IPS DF 4.7 (cell line): ENCODE measurements around the gene ATP10B.

ENCODE experiments used
- DNase-seq: peaks from one replicate; pipeline ENCODE4 v3.0.0-alpha.2; 2013; ENCODE audit warnings: low spot score; ENCODE audit errors: extremely low read depth

The ATP10B gene

GRCh38 chr5:160516696-160517530 lies 335.1 kb downstream of the ATP10B start:
- DNase-seq: no peak

- no peak for DNase-seq
These were observed 337.1 kb downstream of the ATP10B start for GRCh38 chr5:160514866-160515265.

DNA sequence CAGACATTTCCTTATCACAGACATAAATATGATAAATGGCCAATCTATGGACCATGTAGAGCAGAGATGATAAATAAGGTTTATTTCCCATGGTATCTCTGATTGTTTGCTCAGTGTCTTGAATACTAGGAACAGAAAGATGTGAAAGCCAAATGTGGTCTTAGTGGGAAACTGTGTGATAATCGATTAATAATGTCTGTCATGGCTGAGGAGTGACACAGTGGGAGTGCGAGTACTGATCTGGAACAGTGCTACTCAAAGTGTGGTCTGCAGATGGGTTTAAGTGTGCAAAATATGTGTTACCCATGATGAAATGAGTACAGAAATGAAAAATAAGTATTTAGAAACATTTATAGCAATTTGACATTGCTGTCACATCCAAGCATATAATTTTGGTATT lies 337.8 kb downstream of the ATP10B start:
- no peak for DNase-seq

DNA sequence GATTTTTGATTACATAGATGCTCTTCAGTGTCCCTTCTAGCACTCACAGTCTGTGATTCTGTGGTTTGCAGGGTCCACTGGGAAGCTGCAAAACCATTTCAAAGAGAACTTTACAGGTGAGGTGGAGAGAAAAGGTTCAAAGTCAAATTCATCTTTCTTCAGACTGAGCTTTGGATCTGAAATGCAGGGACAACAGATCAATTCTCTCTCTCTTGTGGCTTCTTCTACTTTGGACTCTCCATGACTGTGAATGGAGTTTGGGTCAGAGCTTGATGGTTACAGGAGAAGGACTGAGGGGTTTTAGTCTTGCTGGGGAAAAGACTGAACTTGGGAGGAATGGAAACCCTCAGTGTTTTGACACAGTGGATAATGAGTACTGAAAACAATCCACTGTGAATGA lies 338.5 kb downstream of the ATP10B start:
- no peak for DNase-seq
